ENCODE measurements around the gene ETFA. TPM values are rescaled to one million over a fixed set of nuclear protein-coding genes. Genes with fewer than 3 reads are reported as not detected.

Gene ETFA
- polyA plus RNA-seq, 3 donors, result 62.1 to 178 (median 166) TPM

DNA sequence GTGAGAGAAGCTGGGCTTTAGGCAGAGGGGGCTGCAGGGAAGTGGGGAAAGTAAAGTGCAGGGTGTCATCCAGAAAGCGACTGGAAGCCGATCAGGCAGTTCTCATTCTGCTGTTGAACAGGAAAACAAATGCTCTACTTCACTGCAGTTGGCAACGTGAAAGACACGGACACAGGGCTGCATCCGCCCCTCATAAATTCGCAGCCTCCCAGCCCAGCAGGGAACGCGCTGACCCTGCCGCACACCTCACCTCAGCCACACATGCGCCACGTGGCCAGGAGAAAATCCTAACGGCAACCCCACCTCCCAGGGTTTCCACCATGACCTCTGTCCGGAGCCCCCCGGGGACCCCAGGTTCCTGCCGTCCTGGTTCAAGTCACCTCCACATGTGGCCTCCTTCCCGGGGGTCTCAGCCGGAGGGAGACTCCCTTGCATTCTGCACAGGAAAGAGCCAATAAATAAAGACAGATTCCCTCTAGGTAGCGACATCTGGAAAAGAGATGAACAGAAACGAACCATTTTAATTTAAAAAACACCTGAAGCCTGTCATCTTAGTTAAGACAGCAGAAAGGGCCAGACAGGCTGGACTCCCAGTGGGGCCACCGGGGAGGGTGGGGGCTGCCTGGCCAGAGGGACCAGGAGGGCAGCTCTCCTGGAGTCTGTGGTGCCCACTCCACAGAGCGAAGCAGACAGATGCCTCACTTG lies 132.8 kb downstream of the ETFA start:
- 66% methylated on average over 19 of the region's 21 CpGs for WGBS (ENCODE audit: insufficient coverage)
- Histone ChIP-seq H3K9ac (ENCODE audit: insufficient read depth, low read length, poor library complexity, severe bottlenecking) (no peak overlapping the region), H3K4me1 (ENCODE audit: control insufficient read depth in 1 of 2, insufficient read depth in 2 of 2, low read length in 2 of 2) (no peaks in the 10 kb centered on the region), H4K20me1 (ENCODE audit: insufficient read depth, low read length) (no peaks in the 10 kb centered on the region), H3K79me2 (ENCODE audit: insufficient read depth, low read length) (no peaks in the 10 kb centered on the region), H3K27me3 (ENCODE audit: control insufficient read depth in 2 of 2, insufficient read depth in 2 of 2, low read length in 2 of 2) (peaks cover 0 to 4% of the 10 kb centered on the region in 2 donors), H3K27ac (ENCODE audit: low read depth in 1 of 2, low read length in 2 of 2) (no peak overlapping the region), H3K4me3 (replicated peaks in 1 of 3; ENCODE audit: low read depth in 2 of 3, low read length in 3 of 3) (no peak overlapping the region), H2AFZ (ENCODE audit: insufficient read depth, low read depth, low read length, poor library complexity, severe bottlenecking) (no peak overlapping the region), H3K9me3 (replicated peaks in 1 of 2; ENCODE audit: control insufficient read depth in 1 of 2, insufficient read depth in 1 of 2, low read length in 2 of 2) (no peaks in the 10 kb centered on the region), H3K36me3 (replicated peaks in 1 of 2; ENCODE audit: control insufficient read depth in 1 of 2, insufficient read depth in 2 of 2, low read length in 2 of 2) (no peaks in the 10 kb centered on the region), H3K4me2 (replicated peaks; ENCODE audit: extremely low read depth, low read length, poor library complexity, severe bottlenecking) (no peak overlapping the region)
- H3K27ac Mint-ChIP-seq, result no peak overlapping the region
- intact Hi-C loops (cut with micrococcal nuclease), result no loop called here
- peak overlapping the region in 1 of 2 donors; percentile 2 for H3K4me3 Mint-ChIP-seq
- peaks cover 11 to 25% (median 12%) of the 10 kb centered on the region in 3 donors for H3K27me3 Mint-ChIP-seq (ENCODE audit: low read depth in 3 of 3)
- H3K36me3 Mint-ChIP-seq, result no peaks in the 10 kb centered on the region
- TF ChIP-seq, protein P1, sequence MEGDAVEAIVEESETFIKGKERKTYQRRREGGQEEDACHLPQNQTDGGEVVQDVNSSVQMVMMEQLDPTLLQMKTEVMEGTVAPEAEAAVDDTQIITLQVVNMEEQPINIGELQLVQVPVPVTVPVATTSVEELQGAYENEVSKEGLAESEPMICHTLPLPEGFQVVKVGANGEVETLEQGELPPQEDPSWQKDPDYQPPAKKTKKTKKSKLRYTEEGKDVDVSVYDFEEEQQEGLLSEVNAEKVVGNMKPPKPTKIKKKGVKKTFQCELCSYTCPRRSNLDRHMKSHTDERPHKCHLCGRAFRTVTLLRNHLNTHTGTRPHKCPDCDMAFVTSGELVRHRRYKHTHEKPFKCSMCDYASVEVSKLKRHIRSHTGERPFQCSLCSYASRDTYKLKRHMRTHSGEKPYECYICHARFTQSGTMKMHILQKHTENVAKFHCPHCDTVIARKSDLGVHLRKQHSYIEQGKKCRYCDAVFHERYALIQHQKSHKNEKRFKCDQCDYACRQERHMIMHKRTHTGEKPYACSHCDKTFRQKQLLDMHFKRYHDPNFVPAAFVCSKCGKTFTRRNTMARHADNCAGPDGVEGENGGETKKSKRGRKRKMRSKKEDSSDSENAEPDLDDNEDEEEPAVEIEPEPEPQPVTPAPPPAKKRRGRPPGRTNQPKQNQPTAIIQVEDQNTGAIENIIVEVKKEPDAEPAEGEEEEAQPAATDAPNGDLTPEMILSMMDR (IDR thresholded peaks at IDR 0.05), result no peak
- H3K9me3 Mint-ChIP-seq, result peaks cover 0 to 6% (median 1%) of the 10 kb centered on the region in 7 donors
- no peaks in the 10 kb centered on the region for H3K4me1 Mint-ChIP-seq
- no peak for DNase-seq

DNA sequence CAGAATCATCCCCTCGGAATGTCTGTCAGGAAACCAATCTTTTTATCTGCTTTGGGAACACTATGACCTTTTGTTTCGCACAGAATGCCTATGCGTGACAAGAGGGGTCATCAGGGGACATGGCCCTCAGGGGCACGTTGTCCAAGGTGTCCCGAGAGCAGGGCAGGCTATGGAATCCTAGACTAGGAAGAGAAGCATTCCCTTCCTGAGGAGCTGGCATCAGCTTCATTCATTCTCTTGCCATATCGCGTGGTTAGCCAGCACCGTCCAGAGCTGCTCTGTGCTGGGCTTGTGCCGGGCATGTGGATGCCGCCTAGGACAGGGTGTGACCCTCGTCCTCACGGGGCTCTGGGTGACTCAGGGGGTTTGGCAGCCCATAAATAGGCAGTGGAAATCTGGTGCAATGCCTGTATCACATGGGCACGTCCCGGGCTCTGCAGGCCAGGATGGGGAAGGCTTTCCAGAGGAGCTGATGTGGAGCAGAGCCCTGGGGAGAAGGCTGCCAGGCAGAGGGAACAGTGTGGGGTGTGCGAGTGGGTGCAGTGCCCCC lies 133.7 kb downstream of the ETFA start:
- Histone ChIP-seq H3K9ac (ENCODE audit: insufficient read depth, low read length, poor library complexity, severe bottlenecking) (no peak overlapping the region), H3K4me1 (ENCODE audit: control insufficient read depth in 1 of 2, insufficient read depth in 2 of 2, low read length in 2 of 2) (no peaks in the 10 kb centered on the region), H4K20me1 (ENCODE audit: insufficient read depth, low read length) (no peaks in the 10 kb centered on the region), H2AFZ (ENCODE audit: insufficient read depth, low read depth, low read length, poor library complexity, severe bottlenecking) (no peak overlapping the region), H3K4me2 (replicated peaks; ENCODE audit: extremely low read depth, low read length, poor library complexity, severe bottlenecking) (no peak overlapping the region), H3K27ac (ENCODE audit: low read depth in 1 of 2, low read length in 2 of 2) (no peak overlapping the region), H3K9me3 (replicated peaks in 1 of 2; ENCODE audit: control insufficient read depth in 1 of 2, insufficient read depth in 1 of 2, low read length in 2 of 2) (no peaks in the 10 kb centered on the region), H3K36me3 (replicated peaks in 1 of 2; ENCODE audit: control insufficient read depth in 1 of 2, insufficient read depth in 2 of 2, low read length in 2 of 2) (no peaks in the 10 kb centered on the region), H3K27me3 (ENCODE audit: control insufficient read depth in 2 of 2, insufficient read depth in 2 of 2, low read length in 2 of 2) (peaks cover 0 to 4% of the 10 kb centered on the region in 2 donors), H3K4me3 (replicated peaks in 1 of 3; ENCODE audit: low read depth in 2 of 3, low read length in 3 of 3) (no peak overlapping the region), H3K79me2 (ENCODE audit: insufficient read depth, low read length) (no peaks in the 10 kb centered on the region)
- 77% methylated on average over 15 of the region's 15 CpGs for WGBS (ENCODE audit: insufficient coverage)
- Mint-ChIP-seq H3K36me3 (no peaks in the 10 kb centered on the region), H3K27ac (no peak overlapping the region), H3K4me3 (no peak overlapping the region), H3K27me3 (ENCODE audit: low read depth in 3 of 3) (peaks cover 14 to 28% (median 16%) of the 10 kb centered on the region in 3 donors), H3K9me3 (peaks cover 0 to 10% (median 3%) of the 10 kb centered on the region in 7 donors), H3K4me1 (no peaks in the 10 kb centered on the region)
- intact Hi-C loops (cut with micrococcal nuclease), result no loop called here
- TF ChIP-seq, protein P1 (IDR thresholded peaks at IDR 0.05), result no peak
- DNase-seq, result no peak
